Measurements from ENCODE around the gene TRPC4.

- TF ChIP-seq TAF1 (IDR thresholded peaks at IDR 0.05; ENCODE audit: low read depth) (no peak), FOXM1 (IDR thresholded peaks at IDR 0.05; ENCODE audit: borderline replicate concordance, low read depth) (no peak), MAX (IDR thresholded peaks at IDR 0.05) (no peak), RAD21 (IDR thresholded peaks at IDR 0.05; ENCODE audit: low read depth) (no peak), CEBPB (IDR thresholded peaks at IDR 0.05) (no peak), EP300 (IDR thresholded peaks at IDR 0.05; ENCODE audit: borderline replicate concordance) (no peak), EGR1 (IDR thresholded peaks at IDR 0.05) (no peak), YY1 (IDR thresholded peaks at IDR 0.05; ENCODE audit: low read depth) (no peak), ZBTB7A (IDR thresholded peaks at IDR 0.05; ENCODE audit: low read depth) (no peak), NFIC (IDR thresholded peaks at IDR 0.05) (no peak)
- TF ChIP-seq, protein P1, sequence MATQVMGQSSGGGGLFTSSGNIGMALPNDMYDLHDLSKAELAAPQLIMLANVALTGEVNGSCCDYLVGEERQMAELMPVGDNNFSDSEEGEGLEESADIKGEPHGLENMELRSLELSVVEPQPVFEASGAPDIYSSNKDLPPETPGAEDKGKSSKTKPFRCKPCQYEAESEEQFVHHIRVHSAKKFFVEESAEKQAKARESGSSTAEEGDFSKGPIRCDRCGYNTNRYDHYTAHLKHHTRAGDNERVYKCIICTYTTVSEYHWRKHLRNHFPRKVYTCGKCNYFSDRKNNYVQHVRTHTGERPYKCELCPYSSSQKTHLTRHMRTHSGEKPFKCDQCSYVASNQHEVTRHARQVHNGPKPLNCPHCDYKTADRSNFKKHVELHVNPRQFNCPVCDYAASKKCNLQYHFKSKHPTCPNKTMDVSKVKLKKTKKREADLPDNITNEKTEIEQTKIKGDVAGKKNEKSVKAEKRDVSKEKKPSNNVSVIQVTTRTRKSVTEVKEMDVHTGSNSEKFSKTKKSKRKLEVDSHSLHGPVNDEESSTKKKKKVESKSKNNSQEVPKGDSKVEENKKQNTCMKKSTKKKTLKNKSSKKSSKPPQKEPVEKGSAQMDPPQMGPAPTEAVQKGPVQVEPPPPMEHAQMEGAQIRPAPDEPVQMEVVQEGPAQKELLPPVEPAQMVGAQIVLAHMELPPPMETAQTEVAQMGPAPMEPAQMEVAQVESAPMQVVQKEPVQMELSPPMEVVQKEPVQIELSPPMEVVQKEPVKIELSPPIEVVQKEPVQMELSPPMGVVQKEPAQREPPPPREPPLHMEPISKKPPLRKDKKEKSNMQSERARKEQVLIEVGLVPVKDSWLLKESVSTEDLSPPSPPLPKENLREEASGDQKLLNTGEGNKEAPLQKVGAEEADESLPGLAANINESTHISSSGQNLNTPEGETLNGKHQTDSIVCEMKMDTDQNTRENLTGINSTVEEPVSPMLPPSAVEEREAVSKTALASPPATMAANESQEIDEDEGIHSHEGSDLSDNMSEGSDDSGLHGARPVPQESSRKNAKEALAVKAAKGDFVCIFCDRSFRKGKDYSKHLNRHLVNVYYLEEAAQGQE (IDR thresholded peaks at IDR 0.05; ENCODE audit: low read depth): no peak
Observed at GRCh38 chr13:37615276-37615675, 254.3 kb downstream of the TRPC4 start.
